Activated B cell treated with CpG ODN at 0.5 μM for 24 hours (primary cell): ENCODE data around the gene OGDH. TPM values are rescaled to one million over a fixed set of nuclear protein-coding genes. Genes with fewer than 3 reads are reported as not detected.

Source experiments
- ATAC-seq: fragments of 200-7000 bp; cut with Tn5 transposase; one replicate; pipeline ENCODE4 v1.10.0; 2021; ENCODE audit warnings: low read depth, mild to moderate bottlenecking, moderate library complexity
- CTCF ChIA-PET: fragments of 350-600 bp; sonication (Branson Sonifier 250); formaldehyde crosslinking; loops from one replicate; lab custom pipeline; 2021; ENCODE audit warnings: antibody characterized with exemption; lab: Charles Lee
- POLR2A ChIA-PET: fragments of 350-600 bp; sonication (Branson Sonifier 250); formaldehyde crosslinking; loops from one replicate; lab custom pipeline; 2021; ENCODE audit warnings: antibody characterized with exemption; lab: Charles Lee
- DNase-seq: peaks from one replicate; pipeline ENCODE4 v3.0.0; 2022
- H3K27ac Mint-ChIP-seq: one replicate; pipeline ENCODE4 v1.8.0; 2020; ENCODE audit warnings: mixed read lengths
- H3K27me3 Mint-ChIP-seq: one replicate; pipeline ENCODE4 v1.8.0; 2021; ENCODE audit warnings: mixed read lengths
- H3K36me3 Mint-ChIP-seq: one replicate; pipeline ENCODE4 v1.8.0; 2021; ENCODE audit warnings: low read depth, mixed read lengths
- H3K4me1 Mint-ChIP-seq: one replicate; pipeline ENCODE4 v1.8.0; 2021; ENCODE audit warnings: mixed read lengths
- H3K4me3 Mint-ChIP-seq: one replicate; pipeline ENCODE4 v1.8.0; 2020; ENCODE audit warnings: mild to moderate bottlenecking, mixed read lengths
- H3K9me3 Mint-ChIP-seq: one replicate; pipeline ENCODE4 v1.8.0; 2020; ENCODE audit warnings: mixed read lengths
- CTCF ChIP-seq: fragments of 200-600 bp; IDR thresholded peaks from one replicate; pipeline ENCODE4 v1.8.0; 2022; ENCODE audit warnings: antibody characterized with exemption, mild to moderate bottlenecking
- intact Hi-C: fragments of 100-400 bp; cut with micrococcal nuclease; formaldehyde crosslinking; loops from one replicate; pipeline ENCODE4 v1.15.1; 2024
- total RNA-seq: library from RNA; stranded (reverse); gene quantifications from 2 replicates; pipeline ENCODE4 v1.2.3, GENCODE V29; 2022

The OGDH gene
- total RNA-seq, 1 donor from 2014 or later = 81.7 TPM

- Mint-ChIP-seq H3K27ac (peak overlapping the region; percentile 74), H3K9me3 (no peaks in the 10 kb centered on the region), H3K4me1 (peaks cover 63% of the 10 kb centered on the region), H3K36me3 (peaks cover 46% of the 10 kb centered on the region), H3K4me3 (peak overlapping the region; percentile 28), H3K27me3 (no peaks in the 10 kb centered on the region)
- no peak for TF ChIP-seq CTCF
- peak; percentile 71 for ATAC-seq
- ChIA-PET CTCF (interaction anchor here (1.2 kb wide), 1 partner anchor 16 kb away, joined by 3 read pairs; no protein-coding TSS in a partner anchor), POLR2A (interaction anchor here (1.2 to 1.9 kb wide), 2 partner anchors 15 to 17 kb away, joined by 5 to 9 read pairs; no protein-coding TSS in a partner anchor)
- intact Hi-C loops = loop anchor here (2.0 kb wide), 2 partner anchors 16 kb away; partner anchors contain the start of gene OGDH
- no peak for DNase-seq
These were observed 16.1 kb downstream of the OGDH start for GRCh38 chr7:44622342-44623151.

- no peak overlapping the region for H3K4me3 Mint-ChIP-seq
- H3K27ac Mint-ChIP-seq = no peak overlapping the region
- H3K27me3 Mint-ChIP-seq = no peaks in the 10 kb centered on the region
- DNase-seq (no peak), ATAC-seq (no peak)
- peaks cover 54% of the 10 kb centered on the region for H3K4me1 Mint-ChIP-seq
- H3K9me3 Mint-ChIP-seq = no peaks in the 10 kb centered on the region
- H3K36me3 Mint-ChIP-seq = peaks cover 46% of the 10 kb centered on the region
- CTCF ChIA-PET = no interaction called here
- POLR2A ChIA-PET = interaction anchor here (0.6 to 1.3 kb wide), 5 partner anchors 9 to 134 kb away, joined by 3 to 9 read pairs (median 4); no protein-coding TSS in a partner anchor
- no peak for TF ChIP-seq CTCF
- intact Hi-C loops = no loop called here
These were observed 17.9 kb downstream of the OGDH start for GRCh38 chr7:44624318-44624717.

GRCh38 chr7:44625526-44626471, 19.4 kb downstream of the OGDH start:
- ATAC-seq = no peak
- ChIA-PET POLR2A (interaction anchor here (1.1 to 1.2 kb wide), 2 partner anchors 8 to 13 kb away, joined by 4 to 6 read pairs; no protein-coding TSS in a partner anchor), CTCF (no interaction called here)
- intact Hi-C loops = no loop called here
- DNase-seq = no peak
- H3K27ac Mint-ChIP-seq = no peak overlapping the region
- H3K4me3 Mint-ChIP-seq = no peak overlapping the region
- H3K36me3 Mint-ChIP-seq = peaks cover 44% of the 10 kb centered on the region
- no peaks in the 10 kb centered on the region for H3K9me3 Mint-ChIP-seq
- peaks cover 59% of the 10 kb centered on the region for H3K4me1 Mint-ChIP-seq
- no peak for TF ChIP-seq CTCF
- no peaks in the 10 kb centered on the region for H3K27me3 Mint-ChIP-seq

GRCh38 chr7:44626620-44627019, 20.2 kb downstream of the OGDH start:
- intact Hi-C loops = no loop called here
- CTCF ChIA-PET = no interaction called here

More at GRCh38 chr7:44626620-44627019, 20.2 kb downstream of the OGDH start:
- DNase-seq (no peak), ATAC-seq (no peak)
- Mint-ChIP-seq H3K36me3 (peaks cover 47% of the 10 kb centered on the region), H3K4me1 (peaks cover 62% of the 10 kb centered on the region), H3K27ac (no peak overlapping the region), H3K27me3 (no peaks in the 10 kb centered on the region), H3K4me3 (no peak overlapping the region), H3K9me3 (no peaks in the 10 kb centered on the region)
- no peak for TF ChIP-seq CTCF
- POLR2A ChIA-PET = no interaction called here
